ENCODE measurements around the gene LRRC1.

LRRC1 gene

GRCh38 chr6:53925891-53926290 lies 131.1 kb downstream of the LRRC1 start:
- no peak for DNase-seq (ENCODE audit: low spot score)

GRCh38 chr6:53926505-53926904 lies 131.7 kb downstream of the LRRC1 start:
- no peak for DNase-seq (ENCODE audit: low spot score)

- no peak for DNase-seq (ENCODE audit: low spot score)
Observed at GRCh38 chr6:53928641-53929040, 133.8 kb downstream of the LRRC1 start.

- no peak for DNase-seq (ENCODE audit: low spot score)
Observed at GRCh38 chr6:53929041-53929820, 134.4 kb downstream of the LRRC1 start.

GRCh38 chr6:53929821-53930120 lies 135.0 kb downstream of the LRRC1 start:
- no peak for DNase-seq (ENCODE audit: low spot score)

GRCh38 chr6:53930330-53930729 lies 135.5 kb downstream of the LRRC1 start:
- no peak for DNase-seq (ENCODE audit: low spot score)

- no peak for DNase-seq (ENCODE audit: low spot score)
Observed at GRCh38 chr6:53931086-53931485, 136.3 kb downstream of the LRRC1 start.

GRCh38 chr6:53932516-53932915 lies 137.7 kb downstream of the LRRC1 start:
- no peak for DNase-seq (ENCODE audit: low spot score)

GRCh38 chr6:53934023-53934422 lies 139.2 kb downstream of the LRRC1 start:
- no peak for DNase-seq (ENCODE audit: low spot score)

GRCh38 chr6:53937461-53937860 lies 142.7 kb downstream of the LRRC1 start:
- no peak for DNase-seq (ENCODE audit: low spot score)

GRCh38 chr6:53938810-53939209 lies 144.0 kb downstream of the LRRC1 start:
- DNase-seq (ENCODE audit: low spot score) = no peak

GRCh38 chr6:53939830-53940229 lies 145.0 kb downstream of the LRRC1 start:
- DNase-seq (ENCODE audit: low spot score) = no peak

GRCh38 chr6:53943395-53943794 lies 148.6 kb downstream of the LRRC1 start:
- no peak for DNase-seq (ENCODE audit: low spot score)

- no peak for DNase-seq (ENCODE audit: low spot score)
Observed at GRCh38 chr6:53944091-53944490, 149.3 kb downstream of the LRRC1 start.

- no peak for DNase-seq (ENCODE audit: low spot score)
Observed at GRCh38 chr6:53944543-53944942, 149.7 kb downstream of the LRRC1 start.

- no peak for DNase-seq (ENCODE audit: low spot score)
Observed at GRCh38 chr6:53945765-53946407, 151.1 kb downstream of the LRRC1 start.

- no peak for DNase-seq (ENCODE audit: low spot score)
Observed at GRCh38 chr6:53947780-53948179, 153.0 kb downstream of the LRRC1 start.

- no peak for DNase-seq (ENCODE audit: low spot score)
Observed at GRCh38 chr6:53951383-53951782, 156.6 kb downstream of the LRRC1 start.

- DNase-seq (ENCODE audit: low spot score) = peak; percentile 86
Observed at GRCh38 chr6:53956068-53956711, 161.4 kb downstream of the LRRC1 start.

GRCh38 chr6:53956804-53957203 lies 162.0 kb downstream of the LRRC1 start:
- no peak for DNase-seq (ENCODE audit: low spot score)

GRCh38 chr6:53959717-53960116 lies 164.9 kb downstream of the LRRC1 start:
- no peak for DNase-seq (ENCODE audit: low spot score)

GRCh38 chr6:53960311-53960710 lies 165.5 kb downstream of the LRRC1 start:
- no peak for DNase-seq (ENCODE audit: low spot score)

GRCh38 chr6:53961679-53962370 lies 167.0 kb downstream of the LRRC1 start:
- DNase-seq (ENCODE audit: low spot score) = no peak

Data from D341Med (cell line).